Measurements from ENCODE around the gene NUB1.

Gene NUB1

DNA sequence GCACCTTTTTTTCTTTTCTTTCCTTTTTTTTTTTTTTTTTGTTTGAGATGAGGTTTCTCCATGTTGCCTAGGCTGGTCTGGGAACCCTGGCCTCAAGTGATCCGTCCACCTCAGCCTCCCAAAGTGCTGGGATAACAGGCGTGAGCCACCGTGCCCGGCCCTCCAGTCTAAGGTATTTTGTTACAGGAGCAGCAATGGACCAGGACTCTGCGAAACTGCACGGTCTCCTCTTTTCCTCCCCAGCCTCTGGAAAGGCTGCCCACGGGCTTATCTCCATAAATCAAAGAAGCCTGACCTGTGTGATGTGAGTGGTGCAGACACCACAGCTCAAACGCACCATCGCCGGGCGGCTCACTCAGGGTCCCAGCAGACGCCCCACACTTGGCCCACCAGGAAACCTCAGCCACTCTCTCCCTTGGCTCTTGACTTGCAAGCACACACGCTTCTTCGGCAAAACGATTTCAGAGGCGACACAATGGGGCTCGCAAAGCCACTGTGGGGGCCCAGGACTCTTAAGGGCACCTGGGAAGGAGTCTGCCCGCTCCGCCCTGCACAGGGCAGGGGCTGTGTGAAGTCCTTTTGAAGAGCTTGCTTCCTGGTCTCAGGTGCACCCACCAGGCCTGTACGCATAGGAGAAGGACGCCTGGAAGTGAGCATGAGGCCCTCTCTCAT is 47.6 kb downstream of the NUB1 start:
- DNase-seq (ENCODE audit: low spot score): no peak

- no peak for DNase-seq (ENCODE audit: low spot score)
These were observed 48.4 kb downstream of the NUB1 start for GRCh38 chr7:151389768-151390597.

DNA sequence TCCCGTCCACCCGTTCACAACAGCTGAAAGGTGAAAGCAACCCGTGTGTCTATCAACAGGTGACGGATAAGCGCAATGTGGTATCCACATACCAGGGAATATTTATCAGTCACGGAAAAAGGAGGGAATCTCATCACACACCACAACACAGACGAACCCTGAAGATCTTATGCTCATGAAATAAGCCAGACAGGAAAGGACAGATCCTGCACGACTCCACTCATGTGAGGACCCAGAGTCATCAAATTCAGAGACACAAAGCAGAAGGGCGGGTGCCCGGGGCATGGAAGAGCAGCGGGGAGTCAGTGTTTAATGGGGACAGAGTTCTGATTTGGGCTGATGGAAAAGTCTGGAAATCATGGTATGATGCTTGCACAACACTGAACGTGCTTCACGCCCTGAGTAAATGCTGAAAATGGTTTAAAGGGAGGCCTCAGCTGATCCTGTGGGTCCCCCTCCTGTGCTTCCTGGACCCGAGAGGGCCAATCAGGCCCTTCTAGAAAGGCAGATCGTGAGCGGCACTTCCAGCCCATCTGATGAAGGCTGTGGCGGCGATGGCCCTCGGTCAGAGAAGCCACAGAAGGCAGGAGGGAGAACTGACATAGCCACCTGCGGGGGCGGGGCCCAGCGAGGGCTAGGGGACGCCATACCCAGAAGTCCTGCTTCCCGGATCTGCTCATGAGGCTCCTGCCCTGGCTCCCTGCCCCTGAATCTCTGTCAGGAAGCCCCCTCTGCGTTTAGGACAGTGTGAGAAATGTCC is 49.2 kb downstream of the NUB1 start:
- no peak for DNase-seq (ENCODE audit: low spot score)

DNA sequence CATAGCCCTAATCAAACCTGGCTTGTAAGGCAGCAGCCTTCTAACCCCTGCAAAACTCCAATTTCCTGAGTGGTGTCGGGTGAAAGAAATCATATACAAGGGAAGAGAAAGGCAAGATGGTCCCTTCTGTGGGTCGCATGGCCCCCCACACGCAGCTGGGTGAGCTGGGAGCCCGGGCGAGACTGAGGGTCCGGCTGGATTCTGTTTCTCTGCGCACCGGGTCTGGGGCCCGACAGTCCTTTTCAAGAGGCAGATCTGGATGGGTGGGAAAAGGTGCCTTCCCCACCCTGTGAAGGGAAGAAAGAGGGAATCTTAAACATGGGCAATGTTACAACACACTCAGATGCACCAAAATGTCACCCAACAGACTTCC is 49.7 kb downstream of the NUB1 start:
- DNase-seq (ENCODE audit: low spot score): no peak

DNA sequence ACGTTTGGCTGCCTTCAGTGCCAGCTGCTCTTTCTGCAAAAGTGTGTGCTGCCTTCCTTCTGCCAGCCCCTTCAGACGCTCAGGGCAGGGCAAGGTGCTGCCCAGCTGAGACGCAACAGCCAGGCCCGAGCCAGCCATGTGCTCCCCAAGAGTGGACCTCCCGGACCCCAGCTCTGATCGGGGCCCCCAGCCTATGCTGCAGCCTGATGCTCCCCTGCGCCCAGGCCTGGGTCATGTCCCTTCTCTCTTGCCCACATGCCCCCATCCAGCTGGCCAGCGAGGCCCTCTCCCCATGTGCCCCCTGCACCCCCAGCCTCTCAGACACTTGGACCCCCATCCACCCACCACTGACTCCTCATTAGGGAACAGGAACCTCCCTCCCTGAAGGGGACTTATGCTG is 50.4 kb downstream of the NUB1 start:
- no peak for DNase-seq (ENCODE audit: low spot score)

DNA sequence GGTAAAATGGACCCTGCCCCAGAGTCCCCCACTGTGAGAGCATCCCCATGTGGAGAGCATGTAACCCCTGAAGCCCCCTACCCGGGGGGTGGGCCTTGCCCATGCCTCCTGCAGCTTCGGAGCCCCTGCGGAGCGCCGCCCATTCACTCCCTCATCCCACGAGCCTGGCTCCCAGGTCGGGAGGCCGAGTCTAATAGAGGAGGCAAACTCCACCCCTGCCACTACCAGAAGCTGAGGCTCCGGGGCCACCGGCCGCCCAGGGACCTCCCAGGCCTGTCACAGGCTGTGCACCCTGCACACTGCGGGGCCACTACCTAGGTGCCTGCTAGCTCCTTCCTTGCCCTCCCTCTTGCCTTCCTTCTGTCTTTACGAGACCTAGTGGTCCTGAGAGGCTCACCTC is 50.8 kb downstream of the NUB1 start:
- no peak for DNase-seq (ENCODE audit: low spot score)

DNA sequence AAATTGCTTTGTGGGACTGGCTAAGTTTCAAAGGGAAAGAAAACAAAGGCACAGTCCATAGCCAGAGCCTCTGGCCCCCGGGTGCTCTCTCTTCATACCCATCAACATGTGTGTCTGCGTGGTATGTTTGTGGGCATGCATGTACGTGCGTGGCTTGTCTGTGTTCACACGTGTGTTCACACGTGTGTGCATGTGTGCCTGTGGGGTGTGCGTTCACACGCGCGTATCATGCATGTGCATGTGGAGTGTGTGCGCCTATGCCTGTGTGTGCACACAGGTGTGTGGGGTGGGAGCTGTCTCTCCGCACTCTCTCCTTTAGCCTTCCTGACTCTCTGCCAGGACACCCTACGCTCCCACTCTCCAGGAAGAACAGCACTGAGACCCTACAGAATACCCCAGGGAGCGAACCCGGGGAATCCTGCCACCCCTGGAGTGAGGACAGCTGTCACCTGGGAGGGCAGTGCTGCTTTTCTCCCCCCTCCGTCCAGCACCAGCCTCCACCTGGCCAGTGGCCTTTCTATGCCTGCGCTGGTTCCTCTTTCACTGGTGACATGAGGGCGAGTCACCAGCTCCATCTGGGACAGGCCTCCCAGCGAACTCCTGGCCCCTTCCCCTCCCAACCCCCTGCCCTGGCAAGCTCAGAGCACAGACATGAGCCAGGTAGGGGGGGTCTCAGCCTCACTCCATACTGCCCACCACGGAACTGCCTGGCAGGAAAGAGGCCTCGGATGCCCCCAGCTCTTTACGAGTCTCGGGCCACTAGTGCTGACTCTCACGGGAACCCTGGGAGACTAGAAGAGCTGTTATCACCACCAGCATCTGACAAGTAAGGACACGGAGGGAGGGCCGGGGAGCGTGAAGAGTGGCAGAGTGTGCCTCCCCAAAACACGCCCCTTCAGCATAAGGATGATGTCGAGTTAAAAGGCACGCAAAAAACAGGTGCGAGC is 51.7 kb downstream of the NUB1 start:
- no peak for DNase-seq (ENCODE audit: low spot score)

DNA sequence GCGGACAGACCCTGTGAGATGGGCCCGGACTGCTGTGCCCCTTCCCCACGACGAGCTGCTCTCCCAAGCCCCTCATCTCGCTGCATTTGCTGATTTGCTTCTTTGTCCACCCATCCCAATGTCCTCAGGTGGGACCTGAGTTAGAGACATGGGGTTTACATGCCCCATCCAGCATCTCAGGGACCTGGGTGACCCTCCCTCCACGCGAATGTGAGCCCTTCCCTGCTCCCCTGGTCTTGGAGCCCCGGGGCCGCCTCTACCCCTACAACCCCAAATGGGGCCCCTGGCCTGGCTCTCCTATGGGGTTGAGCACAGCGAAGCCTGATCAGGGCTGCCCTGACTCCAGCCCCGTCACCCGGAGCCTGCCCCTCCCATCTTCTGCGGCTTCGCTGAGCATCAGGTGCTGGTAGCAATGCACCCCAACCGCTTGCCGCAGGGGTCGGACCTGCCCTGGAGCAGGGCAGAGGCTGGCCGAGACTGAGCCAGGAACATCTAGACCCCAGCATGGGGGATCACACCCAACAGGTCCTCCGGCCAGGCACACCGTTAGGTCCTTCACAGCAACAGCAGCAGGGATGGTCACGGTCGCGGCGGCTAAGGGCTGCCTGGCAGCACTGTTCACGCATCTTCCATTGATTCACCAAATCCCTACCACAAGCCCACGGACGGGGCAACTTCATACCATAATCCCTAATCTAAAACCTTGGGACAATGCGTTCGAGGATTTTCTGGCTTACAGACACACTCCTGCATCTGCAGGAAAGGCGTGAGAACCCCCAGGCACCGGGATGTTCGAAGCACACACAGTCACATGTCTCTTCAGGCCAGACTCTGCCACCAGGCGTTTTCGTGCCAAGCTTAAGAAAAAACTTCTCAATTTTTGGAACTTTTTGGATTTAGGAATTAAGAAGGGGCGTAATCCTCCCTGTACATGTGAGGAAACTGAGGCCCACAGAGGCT is 52.7 kb downstream of the NUB1 start:
- no peak for DNase-seq (ENCODE audit: low spot score)

DNA sequence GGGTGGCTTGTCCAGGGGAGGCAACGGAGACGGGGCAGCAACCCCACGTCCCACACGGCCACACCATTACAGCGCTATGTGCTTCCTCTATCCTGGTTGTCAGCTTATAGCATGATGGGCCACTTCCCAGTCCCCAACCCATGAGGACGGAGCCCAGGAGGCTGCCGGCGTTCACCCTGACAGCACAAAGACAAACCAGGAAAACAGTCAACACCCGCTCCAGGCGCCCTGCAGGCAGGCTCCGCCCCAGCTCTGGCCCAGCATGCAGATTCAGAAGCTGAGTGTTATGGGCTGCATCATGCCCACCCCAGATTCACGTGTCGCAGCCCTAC is 53.4 kb downstream of the NUB1 start:
- no peak for DNase-seq (ENCODE audit: low spot score)

DNA sequence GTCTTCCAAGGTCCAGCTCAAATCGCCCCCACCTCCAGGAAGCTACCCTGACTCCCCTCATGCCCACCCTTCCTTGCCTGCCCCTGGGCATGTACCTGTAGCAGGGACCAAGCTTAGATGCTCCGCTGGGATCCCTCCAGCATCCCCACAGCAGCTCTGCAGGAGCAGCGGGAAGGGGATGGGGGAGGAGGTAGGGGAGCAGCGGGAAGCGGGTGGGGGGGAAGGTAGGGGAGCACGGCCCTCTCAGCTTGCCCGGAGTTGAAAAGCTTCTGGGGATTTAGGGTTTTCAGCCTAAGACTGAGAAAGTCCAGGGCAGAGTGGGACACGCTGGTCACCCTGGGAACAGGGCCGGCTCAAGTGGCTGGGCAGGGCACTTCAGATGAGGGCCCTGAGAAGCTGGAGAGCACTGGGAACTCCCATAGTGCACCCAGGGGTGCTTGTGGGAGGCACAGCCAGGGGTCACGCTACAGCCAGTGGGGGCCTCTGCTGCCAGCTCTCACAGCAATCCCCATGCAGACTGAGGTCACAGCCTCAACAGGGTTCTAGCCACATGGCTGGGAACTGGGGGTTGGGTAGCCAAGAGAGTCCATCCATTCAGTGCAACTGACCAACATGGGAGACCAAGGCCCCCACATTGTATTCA is 54.8 kb downstream of the NUB1 start:
- no peak for DNase-seq (ENCODE audit: low spot score)

- no peak for DNase-seq (ENCODE audit: low spot score)
These were observed 55.4 kb downstream of the NUB1 start for GRCh38 chr7:151397026-151397425.

DNA sequence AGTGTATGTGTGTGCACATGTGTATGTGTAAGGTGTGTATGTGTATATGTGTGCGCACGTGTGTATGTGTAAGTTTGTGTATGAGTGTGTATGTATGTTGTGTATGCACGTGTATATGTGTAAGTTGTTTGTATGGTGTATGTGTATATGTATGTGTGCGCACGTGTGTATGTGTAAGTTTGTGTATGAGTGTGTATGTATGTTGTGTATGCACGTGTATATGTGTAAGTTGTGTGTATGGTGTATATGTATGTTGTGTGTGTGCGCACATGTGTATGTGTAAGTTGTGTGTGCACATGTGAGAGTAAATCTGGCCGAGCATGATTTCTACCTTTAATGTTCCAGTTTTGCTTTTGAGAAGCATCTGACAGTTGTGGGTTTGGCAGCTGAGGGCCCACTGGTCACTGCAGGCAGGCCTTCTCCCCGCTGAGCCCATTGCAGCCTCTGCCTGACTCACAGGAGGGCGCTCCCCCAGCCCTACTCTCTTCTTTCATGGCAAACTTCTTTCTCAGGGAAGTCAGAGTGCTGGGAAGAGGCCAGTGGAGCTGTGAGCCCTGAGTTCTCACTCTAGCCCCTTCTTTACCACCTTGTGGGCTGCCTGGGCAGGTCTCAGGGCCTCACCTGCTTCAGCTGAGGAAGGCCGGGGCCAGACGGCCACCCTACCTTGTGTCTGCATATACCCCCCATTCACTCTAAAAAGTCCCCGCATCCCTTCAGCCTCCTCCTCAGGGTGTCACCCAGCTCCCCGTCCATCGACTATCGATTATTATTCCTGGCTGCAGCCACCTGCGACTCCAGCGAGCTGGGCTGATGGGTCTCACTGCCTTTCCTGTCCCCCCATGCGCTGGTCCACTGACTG is 57.1 kb downstream of the NUB1 start:
- DNase-seq (ENCODE audit: low spot score): no peak

DNA sequence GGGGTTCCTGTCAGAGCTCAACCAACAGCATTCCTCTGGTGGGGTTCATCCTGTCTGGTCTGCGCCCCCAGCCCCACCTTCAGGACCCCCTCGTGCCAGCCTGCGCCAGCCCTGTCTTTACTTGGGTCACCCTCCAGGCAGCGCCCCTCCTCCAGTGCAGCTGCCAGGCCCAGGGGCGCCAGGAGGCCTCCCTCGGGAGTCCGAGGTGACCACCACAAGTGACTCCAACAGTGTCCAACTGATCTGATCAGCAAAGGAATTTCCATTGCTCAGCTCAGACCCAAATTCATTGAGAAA is 57.6 kb downstream of the NUB1 start:
- no peak for DNase-seq (ENCODE audit: low spot score)

DNA sequence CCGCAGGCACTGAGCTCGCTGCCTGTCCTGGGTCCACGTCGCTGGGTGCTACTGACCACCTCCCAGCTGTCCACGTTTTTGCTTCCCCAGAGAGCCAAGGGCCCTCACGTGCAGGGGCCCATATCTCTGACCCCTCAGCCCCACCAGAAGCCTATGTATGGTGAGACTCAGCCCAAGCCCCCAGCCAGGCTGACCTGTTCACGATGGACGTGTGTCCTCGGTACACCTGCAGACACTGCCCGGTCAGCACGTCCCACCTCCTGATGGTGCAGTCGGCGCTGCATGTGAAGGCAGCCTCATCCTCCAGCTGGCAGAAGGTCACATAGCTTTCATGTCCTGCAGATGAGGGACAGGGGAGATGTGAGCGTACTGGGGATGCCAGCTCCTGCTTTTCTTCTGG is 58.3 kb downstream of the NUB1 start:
- DNase-seq (ENCODE audit: low spot score): no peak

DNA sequence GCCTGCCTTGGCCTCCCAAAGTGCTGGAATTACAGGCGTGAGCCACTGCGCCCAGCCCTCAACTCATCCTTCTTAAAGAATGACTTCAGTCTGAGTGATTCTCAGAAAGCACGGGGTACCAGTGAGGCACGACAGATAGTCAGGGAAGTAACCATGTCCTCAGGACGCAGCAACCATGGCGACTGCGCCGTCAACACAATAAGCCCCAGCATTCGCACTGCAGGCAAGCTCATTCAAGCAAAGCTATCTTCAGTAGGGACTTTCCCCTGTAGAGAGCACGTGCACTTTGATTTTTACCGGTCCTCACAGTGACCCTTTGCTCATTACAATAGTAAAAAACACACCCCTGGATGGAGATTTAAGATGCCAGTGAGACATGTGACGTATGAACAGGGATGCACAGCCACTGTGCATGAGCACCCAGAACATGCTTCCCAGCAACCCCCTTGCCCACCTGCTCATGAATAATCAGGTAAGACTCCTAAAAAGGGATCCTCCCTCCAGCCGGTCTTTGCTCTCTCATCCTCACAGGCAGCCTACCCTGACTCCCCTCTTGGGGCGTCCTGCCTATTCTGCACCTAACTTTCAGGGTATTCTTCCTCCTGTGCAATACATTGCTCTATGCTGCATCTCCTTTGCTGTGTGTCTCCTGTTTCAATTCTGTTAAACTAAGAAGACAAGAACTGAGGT is 59.2 kb downstream of the NUB1 start:
- DNase-seq (ENCODE audit: low spot score): peak; percentile 76

- no peak for DNase-seq (ENCODE audit: low spot score)
These were observed 60.6 kb downstream of the NUB1 start for GRCh38 chr7:151402029-151402835.

DNA sequence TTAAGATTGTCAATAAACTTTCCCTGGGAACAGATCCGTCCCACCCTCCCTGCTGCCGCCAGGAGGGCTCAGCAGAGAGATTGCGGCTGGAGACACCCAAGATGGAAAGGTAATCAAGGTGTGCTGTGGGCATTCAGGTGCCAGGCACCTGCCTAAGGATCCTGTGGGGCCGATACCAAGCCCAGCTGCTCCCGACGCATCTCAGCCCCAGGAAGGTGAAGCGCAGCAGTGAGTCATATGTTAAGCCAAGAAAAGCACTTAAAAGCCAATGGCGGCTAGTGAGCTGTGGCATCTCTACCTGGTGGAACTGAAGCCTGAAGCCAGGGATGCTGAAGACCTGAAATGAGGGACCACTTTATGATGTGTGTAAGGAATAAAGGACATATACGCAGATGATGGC is 62.2 kb downstream of the NUB1 start:
- DNase-seq (ENCODE audit: low spot score): no peak

Data from germinal center (tissue), 1 donor.